Measurements from ENCODE around the gene CCDC127.
"Not testable (repeated sequence)": the region's sequence is repeated elsewhere in the genome, so short reads cannot be mapped to it uniquely, and the experiment has no call there.

DNA sequence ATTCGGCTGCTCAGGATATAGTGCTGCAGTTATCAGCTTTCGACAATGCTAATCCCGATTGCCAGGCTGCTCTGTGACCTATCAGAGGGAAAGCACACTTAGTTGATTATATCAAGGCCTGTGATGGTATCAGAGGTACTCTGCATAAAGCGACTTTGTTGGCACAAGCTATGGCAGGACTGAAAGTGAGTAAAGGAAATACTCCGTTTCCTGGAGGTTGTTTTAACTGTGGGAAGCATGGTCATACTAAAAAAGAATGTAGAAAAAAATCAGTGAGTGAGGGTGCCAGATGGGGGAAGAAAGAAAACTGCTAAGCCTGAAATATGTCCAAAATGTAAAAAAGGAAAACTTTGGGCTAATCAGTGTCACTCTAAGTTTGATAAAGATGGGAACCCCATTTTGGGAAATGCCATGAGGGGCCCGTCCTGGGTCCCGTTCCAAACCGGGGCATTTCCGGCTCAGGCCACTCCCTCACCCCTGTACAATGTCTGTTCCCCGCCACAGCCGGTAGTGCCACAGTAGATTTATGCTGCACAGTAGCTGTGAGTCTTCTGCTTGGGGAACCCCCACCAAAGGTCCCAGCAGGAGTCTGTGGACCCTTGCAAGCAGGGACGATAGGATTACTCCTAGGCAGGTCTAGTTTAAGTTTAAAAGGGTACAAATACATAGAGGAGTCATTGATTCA is 25.9 kb upstream of the CCDC127 start:
- not testable (repeated sequence) for TF ChIP-seq GATA3 (IDR thresholded peaks at IDR 0.05; ENCODE audit: low read depth, low read length)
- peak; percentile 30; the same call in 1 of the 2 replicates for TF ChIP-seq GATA2 (IDR thresholded peaks at IDR 0.05; ENCODE audit: low read depth, low read length)

All from SH-SY5Y (cell line).